GM21447 (cell line): ENCODE measurements around the gene SMS.

Experiments used
- ATAC-seq: cut with Tn5 transposase; IDR thresholded peaks from one replicate; pipeline ENCODE4 v1.9.1; 2021; ENCODE audit not compliant: unreplicated experiment

Gene SMS

GRCh38 chrX:21975812-21976211 is 35.3 kb downstream of the SMS start:
- ATAC-seq, result no peak

GRCh38 chrX:21978346-21978745 is 37.8 kb downstream of the SMS start:
- no peak for ATAC-seq

- no peak for ATAC-seq
These were observed 41.8 kb downstream of the SMS start for GRCh38 chrX:21982311-21982710.

- ATAC-seq, result peak; percentile 80
These were observed 44.8 kb downstream of the SMS start for GRCh38 chrX:21985332-21985777.

- no peak for ATAC-seq
These were observed 46.1 kb downstream of the SMS start for GRCh38 chrX:21986596-21986995.

DNA sequence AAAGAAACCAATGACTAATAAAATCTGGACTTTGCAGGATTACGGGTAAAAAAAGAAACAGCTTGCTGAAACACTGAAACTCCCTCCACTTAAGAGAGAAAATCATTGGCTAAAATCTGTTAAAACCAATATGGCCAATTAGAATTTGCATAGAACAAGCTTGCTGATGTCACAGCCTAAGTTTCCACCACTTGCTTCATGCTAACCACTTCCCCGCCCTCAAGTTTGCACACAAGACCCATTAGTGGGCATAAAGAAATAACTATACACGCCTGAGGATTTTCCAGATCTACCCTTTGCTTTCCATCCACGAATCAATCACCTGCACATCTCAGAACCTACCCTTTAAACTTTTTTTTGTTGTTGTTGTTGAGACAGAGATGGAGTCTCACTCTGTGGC is 48.9 kb downstream of the SMS start:
- peak; percentile 32 for ATAC-seq

DNA sequence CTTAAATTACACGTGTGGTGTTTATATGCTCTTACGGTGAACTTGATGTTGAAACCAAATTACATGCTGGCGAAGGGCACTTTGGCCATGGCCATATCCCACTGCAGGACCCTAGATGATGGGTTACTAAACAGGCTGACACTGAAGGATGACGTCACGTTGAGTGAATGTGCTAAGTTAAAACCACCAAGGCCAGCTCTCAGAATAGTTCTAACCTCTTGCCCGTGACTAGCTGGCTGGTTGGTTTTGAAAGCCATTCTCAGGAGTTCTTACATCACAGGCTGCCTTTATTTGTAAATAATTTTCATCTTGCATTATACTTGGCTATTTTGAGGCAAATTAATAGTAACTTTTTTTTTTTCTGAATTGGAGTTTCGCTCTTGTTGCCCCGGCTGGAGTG is 50.3 kb downstream of the SMS start:
- no peak for ATAC-seq

GRCh38 chrX:21991504-21991903 is 51.0 kb downstream of the SMS start:
- no peak for ATAC-seq

GRCh38 chrX:21993265-21993664 is 52.8 kb downstream of the SMS start:
- peak; percentile 79 for ATAC-seq

DNA sequence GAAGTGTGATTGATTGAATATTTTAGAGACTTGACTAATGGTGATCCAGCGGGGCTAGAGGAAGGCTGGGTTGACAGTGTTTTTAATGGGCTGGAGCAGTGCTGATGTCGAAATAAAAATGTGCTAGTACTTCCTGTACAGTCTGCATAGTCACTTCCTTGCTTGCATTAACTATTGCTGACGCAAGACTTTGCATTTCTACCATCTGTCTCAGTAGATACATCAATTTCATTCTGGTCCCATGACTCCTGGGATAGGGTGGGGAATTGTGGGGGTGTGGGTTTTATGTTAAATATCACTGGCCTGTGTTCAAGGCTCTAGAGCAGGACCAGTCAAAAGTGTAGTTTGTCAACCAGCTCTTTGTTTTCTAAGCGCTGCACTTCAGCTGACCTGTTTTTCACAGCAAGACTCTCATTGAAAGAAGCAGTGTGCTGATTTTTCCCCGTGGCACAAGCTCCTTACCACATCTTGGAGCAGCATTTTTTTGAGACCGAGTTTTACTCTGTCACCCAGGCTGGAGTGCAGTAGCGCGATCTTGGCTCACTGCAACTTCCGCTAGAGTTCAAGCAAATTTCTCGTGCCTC is 56.5 kb downstream of the SMS start:
- ATAC-seq, result no peak

DNA sequence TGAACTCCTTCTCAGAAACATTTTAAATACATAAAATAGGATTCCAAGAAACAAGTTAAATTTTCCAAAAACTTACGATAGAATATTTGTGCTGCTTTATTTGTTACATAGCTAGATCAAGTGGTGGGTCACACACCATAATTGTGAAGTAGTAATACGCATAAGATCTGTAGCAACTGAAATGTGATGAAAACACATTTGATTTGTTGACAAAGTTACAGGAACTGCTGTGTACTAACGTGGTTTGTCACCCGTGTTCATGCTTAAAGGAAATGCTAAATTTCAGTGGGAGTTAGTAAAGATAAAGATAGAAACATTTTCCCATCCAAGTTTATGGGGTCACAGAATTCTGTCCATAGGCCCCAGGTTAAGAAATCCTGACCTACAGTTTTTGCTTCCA is 57.5 kb downstream of the SMS start:
- ATAC-seq, result no peak

- ATAC-seq, result no peak
These were observed 64.4 kb downstream of the SMS start for GRCh38 chrX:22004866-22005265.

- ATAC-seq, result no peak
These were observed 71.5 kb downstream of the SMS start for GRCh38 chrX:22012051-22012450.

DNA sequence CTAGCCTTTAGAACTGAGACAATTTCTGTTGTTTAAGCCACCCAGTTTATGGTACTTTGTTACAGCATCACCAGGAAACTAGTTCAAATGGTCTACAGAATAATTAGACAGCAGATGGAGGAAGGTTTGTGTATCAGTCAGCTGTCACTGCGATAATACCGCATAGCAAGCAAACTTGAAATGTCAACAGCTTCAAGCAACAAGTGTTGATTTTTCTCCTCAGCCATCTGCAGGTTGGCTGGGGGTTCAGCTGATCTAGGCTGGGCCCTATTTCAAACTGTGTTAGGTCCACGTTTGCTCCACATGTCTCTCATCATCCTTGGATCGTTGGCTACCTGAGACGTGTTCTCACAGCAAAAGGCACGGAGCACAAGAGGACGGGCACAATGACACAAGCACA is 72.4 kb downstream of the SMS start:
- no peak for ATAC-seq

DNA sequence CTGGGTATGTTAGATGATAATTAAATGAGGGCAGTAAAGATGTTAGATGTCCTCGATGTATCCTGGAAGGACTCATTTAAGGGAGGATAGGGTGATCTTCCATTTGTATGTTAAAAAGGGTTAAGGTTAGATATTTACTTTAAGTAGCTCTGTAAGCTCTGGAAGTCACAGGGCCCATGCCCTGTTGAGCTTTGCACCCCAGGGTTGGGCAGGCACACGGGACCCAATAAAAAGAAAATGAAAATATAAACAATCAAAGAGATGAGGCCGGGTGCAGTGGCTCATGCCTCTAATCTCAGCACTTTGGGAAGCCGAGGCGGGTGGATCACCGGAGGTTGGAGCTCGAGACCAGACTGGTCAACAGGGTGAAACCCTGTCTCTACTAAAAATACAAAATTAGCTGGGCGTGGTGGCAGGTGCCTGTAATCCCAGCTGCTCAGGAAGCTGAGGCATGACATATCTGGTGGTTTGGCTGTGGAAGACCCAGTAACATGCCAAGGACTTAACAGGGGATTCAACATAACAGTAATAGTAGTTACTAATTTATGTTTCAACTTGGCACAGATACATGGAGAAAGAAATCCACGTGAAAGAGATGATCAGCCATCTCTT is 74.7 kb downstream of the SMS start:
- no peak for ATAC-seq

DNA sequence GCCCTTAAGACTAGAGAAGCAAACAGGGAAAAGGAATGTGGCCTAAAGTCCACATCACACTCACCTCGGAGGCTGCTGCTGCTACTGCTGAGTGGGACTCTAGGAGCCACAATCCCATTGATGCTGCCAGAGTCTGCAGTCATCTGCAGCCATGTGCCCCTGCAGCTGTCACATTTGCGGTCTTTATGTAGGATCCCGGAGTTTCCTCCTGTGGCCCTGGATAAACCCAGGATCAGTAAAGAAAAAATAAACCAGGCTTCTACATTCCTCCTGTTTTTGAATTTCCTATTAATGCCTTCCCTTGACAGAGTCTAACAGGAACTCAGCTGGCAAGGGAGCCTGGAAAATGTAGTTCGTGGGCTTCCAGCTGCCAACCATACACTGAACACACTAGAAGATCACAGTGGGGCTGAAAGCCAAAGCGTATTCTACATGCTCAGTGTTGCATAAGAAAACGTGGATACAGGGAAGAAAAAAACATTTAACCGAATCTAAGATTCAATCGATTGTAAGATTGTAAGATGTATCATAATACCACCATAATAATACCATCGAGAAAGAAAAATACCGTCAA is 81.3 kb downstream of the SMS start:
- ATAC-seq, result no peak

DNA sequence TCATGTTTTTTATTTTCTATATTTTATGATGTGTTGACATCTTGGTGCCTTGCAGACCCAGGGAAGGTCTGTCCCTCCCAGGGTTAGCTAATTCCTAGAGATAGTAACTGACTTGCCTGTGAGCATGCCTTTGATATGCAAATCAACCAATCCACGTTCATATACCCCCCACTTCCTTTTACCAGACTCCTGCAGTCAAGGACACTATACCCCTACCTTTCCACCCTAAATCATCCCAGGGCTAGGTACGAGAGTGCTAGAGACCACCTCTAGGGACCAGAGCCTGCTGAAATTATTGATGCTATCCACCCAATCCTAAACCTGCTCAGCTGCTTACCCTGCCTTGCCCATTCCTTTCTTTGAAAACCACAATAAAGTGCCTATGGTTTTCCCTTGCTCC is 84.1 kb downstream of the SMS start:
- ATAC-seq, result no peak

DNA sequence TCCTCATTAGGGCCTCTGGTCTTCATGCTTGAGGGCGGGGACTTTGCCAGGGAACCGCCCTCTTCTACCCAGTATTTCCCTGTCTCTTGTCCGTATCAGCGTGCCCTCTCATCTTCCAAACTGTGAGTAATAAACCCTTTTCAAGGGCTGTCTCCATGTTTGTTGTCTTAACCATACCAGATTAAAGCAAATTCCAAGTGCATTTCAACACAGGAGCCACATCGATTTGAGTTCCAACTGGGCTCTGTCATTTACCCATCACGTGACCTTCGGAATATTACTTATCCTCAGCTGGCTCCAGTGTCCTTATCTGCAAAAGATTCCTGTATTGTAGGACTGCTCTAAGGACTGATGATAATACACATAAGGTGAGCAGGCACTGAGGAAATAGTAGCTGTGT is 85.2 kb downstream of the SMS start:
- ATAC-seq, result no peak

GRCh38 chrX:22026731-22027130 is 86.2 kb downstream of the SMS start:
- no peak for ATAC-seq

DNA sequence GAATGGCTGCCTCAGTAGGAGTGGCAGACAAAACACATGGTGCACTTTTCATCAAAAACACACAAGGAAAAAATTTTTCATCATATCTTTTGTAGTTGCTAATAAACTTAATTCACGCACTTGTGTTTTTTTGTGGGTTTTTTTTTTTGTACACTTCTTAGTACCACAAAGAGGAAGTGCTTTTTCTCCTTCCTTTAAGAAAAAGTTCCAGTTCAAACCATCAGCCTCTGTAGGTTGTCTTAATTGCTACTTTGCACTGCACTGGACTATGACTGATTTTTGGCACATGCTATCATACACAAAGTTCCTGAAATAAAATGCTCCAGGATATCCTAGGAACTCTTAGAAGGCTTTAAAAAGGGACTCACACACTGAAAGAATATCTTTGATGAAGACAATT is 91.6 kb downstream of the SMS start, which contains the start of gene PHEX:
PHEX (plus strand) TSS at position 242 of the 400 bp plus-strand sequence. CDS start 681 bp downstream, outside the sequence.
- ATAC-seq, result no peak

DNA sequence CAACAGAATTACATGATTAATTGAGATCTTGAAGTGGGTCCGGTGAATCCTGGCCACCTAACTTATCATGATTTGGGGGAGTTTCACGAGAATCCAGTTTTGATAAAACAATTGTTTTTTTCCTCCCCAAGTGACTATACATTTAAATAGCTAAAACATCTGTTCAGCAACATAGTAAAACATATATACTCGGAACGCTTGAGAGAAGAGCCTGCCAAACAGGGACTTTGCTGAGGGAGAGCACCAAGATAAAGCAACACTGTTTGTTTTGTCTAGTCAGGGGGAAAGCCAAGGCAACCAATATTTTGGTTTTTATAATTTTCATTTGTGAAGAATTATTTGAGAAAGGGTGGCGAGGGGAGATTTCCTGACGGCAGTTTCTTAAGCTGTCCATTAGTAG is 92.0 kb downstream of the SMS start:
- ATAC-seq, result no peak

- no peak for ATAC-seq
These were observed 93.3 kb downstream of the SMS start for GRCh38 chrX:22033818-22034217.

- ATAC-seq, result no peak
These were observed 94.7 kb downstream of the SMS start for GRCh38 chrX:22035236-22035635.
